ENCODE data around the gene PRX.
"Not testable (repeated sequence)": the region's sequence is repeated elsewhere in the genome, so short reads cannot be mapped to it uniquely, and the experiment has no call there.

PRX gene

DNA sequence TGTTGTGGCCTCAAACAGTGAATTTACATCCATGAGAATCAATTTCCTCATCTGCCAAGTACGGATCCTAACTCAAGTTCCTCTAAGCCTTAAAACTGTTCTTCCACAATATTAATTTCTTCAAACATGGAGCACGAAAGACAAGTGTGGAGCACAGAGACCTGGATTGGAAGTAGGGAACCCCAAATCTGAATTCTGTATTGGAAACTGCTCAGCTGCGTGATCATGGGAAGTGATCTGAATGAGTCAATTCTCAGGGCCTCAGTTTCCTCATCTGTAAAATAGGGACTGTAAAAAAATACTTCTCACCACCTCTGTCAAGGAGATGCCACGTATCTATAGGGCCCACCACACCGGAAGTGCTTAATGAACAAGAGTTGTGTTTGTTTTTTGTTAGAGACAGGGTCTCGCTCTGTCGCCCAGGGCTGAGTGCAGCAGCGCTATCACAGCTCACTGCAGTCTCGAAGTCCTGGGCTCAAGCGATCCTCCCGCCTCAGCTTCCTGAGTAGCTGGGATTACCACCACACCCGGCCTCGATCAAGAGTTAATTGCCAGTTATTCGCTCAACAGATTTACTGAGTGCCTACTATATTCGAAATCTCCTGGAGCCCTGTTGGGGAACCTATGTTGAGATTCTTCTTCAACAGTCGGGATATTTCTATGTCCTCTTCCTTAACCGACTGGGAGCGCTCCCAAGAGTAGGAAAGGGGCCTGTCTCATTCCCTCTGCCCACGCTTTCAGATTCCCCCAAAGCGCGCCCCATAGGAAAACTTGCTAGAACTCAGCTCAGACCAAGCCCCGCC is 29.4 kb upstream of the PRX start:
- H3K27ac ChIP-seq, result peak overlapping the region; percentile 53 to 66
- intact Hi-C loops (cut with DNase I; ENCODE audit: low total_unique reads), result loop anchor here (10.0 kb wide), 1 partner anchor 138 kb away; no protein-coding TSS in a partner anchor
- H3K36me3 ChIP-seq, result peaks cover 22 to 40% (median 28%) of the 10 kb centered on the region in 3 donors
- H3K9me3 ChIP-seq, result no peaks in the 10 kb centered on the region
- TF ChIP-seq, protein P1, sequence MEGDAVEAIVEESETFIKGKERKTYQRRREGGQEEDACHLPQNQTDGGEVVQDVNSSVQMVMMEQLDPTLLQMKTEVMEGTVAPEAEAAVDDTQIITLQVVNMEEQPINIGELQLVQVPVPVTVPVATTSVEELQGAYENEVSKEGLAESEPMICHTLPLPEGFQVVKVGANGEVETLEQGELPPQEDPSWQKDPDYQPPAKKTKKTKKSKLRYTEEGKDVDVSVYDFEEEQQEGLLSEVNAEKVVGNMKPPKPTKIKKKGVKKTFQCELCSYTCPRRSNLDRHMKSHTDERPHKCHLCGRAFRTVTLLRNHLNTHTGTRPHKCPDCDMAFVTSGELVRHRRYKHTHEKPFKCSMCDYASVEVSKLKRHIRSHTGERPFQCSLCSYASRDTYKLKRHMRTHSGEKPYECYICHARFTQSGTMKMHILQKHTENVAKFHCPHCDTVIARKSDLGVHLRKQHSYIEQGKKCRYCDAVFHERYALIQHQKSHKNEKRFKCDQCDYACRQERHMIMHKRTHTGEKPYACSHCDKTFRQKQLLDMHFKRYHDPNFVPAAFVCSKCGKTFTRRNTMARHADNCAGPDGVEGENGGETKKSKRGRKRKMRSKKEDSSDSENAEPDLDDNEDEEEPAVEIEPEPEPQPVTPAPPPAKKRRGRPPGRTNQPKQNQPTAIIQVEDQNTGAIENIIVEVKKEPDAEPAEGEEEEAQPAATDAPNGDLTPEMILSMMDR (IDR thresholded peaks at IDR 0.05), result no peak
- no peak for DNase-seq
- peaks cover 0 to 33% (median 24%) of the 10 kb centered on the region in 4 donors for H3K4me1 ChIP-seq
- peak overlapping the region; percentile 94 to 95 for H3K4me3 ChIP-seq
- H3K27me3 ChIP-seq, result no peaks in the 10 kb centered on the region

DNA sequence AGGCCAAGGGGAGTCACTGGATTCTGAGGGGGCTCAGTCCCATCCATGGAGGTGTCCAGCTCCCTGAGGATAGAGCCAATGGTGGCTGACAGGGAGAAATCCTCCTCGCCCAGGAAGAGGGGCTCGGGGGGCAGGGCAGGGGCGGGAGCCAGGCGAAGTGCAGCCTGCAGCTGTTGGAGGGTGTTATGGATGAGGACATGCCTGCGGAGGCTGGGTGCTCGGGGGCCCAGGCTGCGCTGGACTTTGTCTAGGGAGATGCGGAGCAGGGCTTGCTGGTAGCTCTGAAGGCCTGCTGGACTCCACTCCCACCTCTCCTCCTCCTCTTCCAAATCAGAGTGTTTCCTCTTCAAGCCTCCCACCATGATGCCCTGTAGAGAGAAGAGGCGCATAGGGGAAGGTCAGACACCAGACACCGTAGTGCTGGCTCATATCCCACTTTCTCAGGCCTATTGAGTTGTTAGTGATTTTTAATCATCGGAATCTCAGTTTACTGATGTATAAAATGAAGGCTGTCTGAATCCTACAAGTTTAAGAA is 28.6 kb upstream of the PRX start:
- H3K27ac ChIP-seq, result peak overlapping the region in 1 of 2 donors; percentile 53
- peaks cover 0 to 33% (median 24%) of the 10 kb centered on the region in 4 donors for H3K4me1 ChIP-seq
- no peaks in the 10 kb centered on the region for H3K27me3 ChIP-seq
- peak overlapping the region in 1 of 2 donors; percentile 94 for H3K4me3 ChIP-seq
- DNase-seq, result no peak
- peaks cover 21 to 32% (median 22%) of the 10 kb centered on the region in 3 donors for H3K36me3 ChIP-seq
- intact Hi-C loops (cut with DNase I; ENCODE audit: low total_unique reads), result loop anchor here (10.0 kb wide), 1 partner anchor 137 kb away; no protein-coding TSS in a partner anchor
- no peaks in the 10 kb centered on the region for H3K9me3 ChIP-seq
- TF ChIP-seq, protein P1 (IDR thresholded peaks at IDR 0.05), result no peak

DNA sequence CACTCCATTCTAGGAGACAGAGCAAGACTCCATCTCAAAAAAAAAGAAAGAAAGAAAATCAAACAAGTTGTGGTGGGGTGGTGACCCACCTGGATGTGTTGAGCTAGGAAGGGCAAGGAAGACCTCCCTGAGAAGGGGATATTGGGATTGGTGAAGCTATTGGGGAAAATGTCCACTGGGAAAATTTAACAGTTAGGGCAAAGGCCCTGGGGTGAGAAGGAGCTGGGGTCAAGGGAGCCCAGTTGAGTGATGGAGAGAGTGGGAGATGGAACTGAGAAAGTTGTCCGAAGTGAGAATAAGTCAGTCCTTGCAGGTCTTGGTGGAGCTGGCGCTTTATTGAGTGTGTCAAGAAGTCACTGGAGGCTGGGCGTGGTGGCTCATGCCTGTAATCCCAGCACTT is 25.1 kb upstream of the PRX start:
- DNase-seq, result no peak
- TF ChIP-seq, protein P1 (IDR thresholded peaks at IDR 0.05), result no peak
- intact Hi-C loops (cut with DNase I; ENCODE audit: low total_unique reads), result no loop called here
- H3K27me3 ChIP-seq, result no peaks in the 10 kb centered on the region
- peaks cover 0 to 36% (median 29%) of the 10 kb centered on the region in 4 donors for H3K4me1 ChIP-seq
- no peak overlapping the region for H3K4me3 ChIP-seq
- no peaks in the 10 kb centered on the region for H3K9me3 ChIP-seq
- peaks cover 20 to 22% (median 22%) of the 10 kb centered on the region in 3 donors for H3K36me3 ChIP-seq
- no peak overlapping the region for H3K27ac ChIP-seq

DNA sequence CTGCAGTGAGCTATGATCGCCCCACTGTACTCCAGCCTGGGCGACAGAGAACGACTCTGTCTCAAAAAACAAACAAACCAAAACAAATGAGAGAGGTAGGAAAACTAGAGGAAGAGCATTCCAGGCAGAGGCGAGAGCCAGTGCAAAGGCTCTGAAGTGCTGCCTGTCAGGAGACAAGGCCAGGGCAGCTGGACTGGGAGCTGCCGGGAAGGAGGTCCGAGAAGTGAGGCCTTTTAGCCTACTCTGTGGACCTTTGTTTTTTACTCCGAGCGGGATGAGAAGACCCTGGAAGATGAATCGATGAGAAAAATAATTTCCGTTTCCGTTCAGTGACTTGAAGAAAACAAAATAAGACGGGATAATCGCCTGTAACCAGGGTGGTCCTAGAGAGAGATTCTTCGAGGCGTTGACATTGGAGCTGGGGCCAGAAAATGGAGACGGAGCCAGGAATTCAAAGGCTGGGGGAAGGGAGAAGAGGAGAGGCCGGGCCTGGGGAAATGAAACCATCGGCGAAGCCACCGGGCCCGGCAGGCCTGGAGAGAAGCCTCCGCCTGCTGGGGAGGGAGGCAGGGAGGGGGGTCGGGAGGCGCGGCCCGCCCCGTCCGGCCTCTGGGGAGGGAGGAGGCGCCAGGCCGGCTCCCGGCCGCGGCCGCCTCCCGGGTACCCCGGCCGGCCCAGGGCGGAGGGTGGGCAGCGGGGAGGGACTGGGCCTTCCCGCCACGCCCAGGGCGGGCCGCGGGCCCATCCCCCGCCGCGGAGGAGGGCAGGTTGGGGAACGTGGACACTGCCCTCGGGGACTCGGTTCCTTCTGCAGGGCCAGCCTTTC is 20.4 kb upstream of the PRX start:
- peak overlapping the region; percentile 49 to 58 for H3K4me3 ChIP-seq
- H3K36me3 ChIP-seq, result no peaks in the 10 kb centered on the region
- peak overlapping the region; percentile 84 to 92 for H3K27ac ChIP-seq
- peaks cover 0 to 24% (median 20%) of the 10 kb centered on the region in 4 donors for H3K4me1 ChIP-seq
- no peaks in the 10 kb centered on the region for H3K9me3 ChIP-seq
- TF ChIP-seq, protein P1 (IDR thresholded peaks at IDR 0.05), result peak in 1 of 2 experiments; percentile 12
- DNase-seq, result peak; percentile 88 to 96
- no peaks in the 10 kb centered on the region for H3K27me3 ChIP-seq
- intact Hi-C loops (cut with DNase I; ENCODE audit: low total_unique reads), result no loop called here

DNA sequence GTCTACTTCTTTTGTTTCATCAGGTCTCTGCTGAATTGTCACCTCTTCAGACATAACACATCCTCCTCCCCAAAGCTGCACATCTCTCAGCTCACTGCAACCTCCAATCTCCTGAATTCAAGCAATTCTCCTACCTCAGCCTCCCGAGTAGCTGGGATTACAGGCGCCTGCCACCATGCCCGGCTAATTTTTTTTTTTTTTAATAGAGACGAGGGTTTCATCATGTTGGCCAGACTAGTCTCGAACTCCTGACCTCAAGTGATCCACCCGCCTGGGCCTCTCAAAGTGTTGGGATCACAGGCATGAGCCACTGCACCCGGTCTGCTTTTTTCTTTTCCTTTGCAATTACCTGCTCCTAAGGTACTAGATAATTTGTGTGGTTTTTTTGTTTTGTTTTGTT is 19.6 kb upstream of the PRX start:
- DNase-seq; intact Hi-C loops (cut with DNase I; ENCODE audit: low total_unique reads); H3K36me3 ChIP-seq; H3K27me3 ChIP-seq; H3K9me3 ChIP-seq: not testable (repeated sequence)
- H3K4me3 ChIP-seq, result peak overlapping the region; percentile 49 to 58
- H3K27ac ChIP-seq, result peak overlapping the region; percentile 84 to 92
- H3K4me1 ChIP-seq, result peaks cover 0 to 24% (median 20%) of the 10 kb centered on the region in 4 donors
